MCF 10A (cell line): ENCODE measurements around the gene TTC34. TPM values are rescaled to one million over a fixed set of nuclear protein-coding genes. Genes with fewer than 3 reads are reported as not detected.

Experiments
- BruUV-seq: library from RNA; stranded (reverse); fragments of 400-500 nt; replicated peaks from 2 replicates; lab custom pipeline; 2021; lab: Mats Ljungman, UMichigan
- CTCF ChIA-PET: fragments of 300-600 bp; sonication (Branson Sonifier 250); formaldehyde crosslinking; extraction: SDS; loops from one replicate; lab custom pipeline; 2021; ENCODE audit warnings: antibody characterized with exemption, inconsistent platforms; lab: Yijun Ruan, JAX
- POLR2A ChIA-PET: fragments of 300-600, 350-650 bp; sonication (Branson Sonifier 250); formaldehyde crosslinking; extraction: SDS; loops from one replicate; lab custom pipeline; 2020; ENCODE audit warnings: antibody characterized with exemption, inconsistent platforms; lab: Yijun Ruan, JAX
- DNase-seq: peaks from one replicate; pipeline ENCODE4 v3.0.0-alpha.2; 2018; ENCODE audit not compliant: unreplicated experiment
- H3K27ac Mint-ChIP-seq: one replicate; pipeline ENCODE4 v1.8.0; 2022; ENCODE audit warnings: mild to moderate bottlenecking, low read depth, mixed read lengths; ENCODE audit not compliant: unreplicated experiment
- H3K27me3 Mint-ChIP-seq: one replicate; pipeline ENCODE4 v1.8.0; 2022; ENCODE audit warnings: mixed read lengths; ENCODE audit not compliant: insufficient read depth, unreplicated experiment
- H3K36me3 Mint-ChIP-seq: one replicate; pipeline ENCODE4 v1.8.0; 2022; ENCODE audit warnings: mild to moderate bottlenecking, moderate library complexity, mixed read lengths; ENCODE audit not compliant: insufficient read depth, unreplicated experiment
- H3K4me1 Mint-ChIP-seq: one replicate; pipeline ENCODE4 v1.8.0; 2022; ENCODE audit warnings: mixed read lengths; ENCODE audit not compliant: insufficient read depth, unreplicated experiment
- H3K4me3 Mint-ChIP-seq: one replicate; pipeline ENCODE4 v1.8.0; 2022; ENCODE audit warnings: mild to moderate bottlenecking, moderate library complexity, mixed read lengths; ENCODE audit not compliant: unreplicated experiment
- H3K9me3 Mint-ChIP-seq: one replicate; pipeline ENCODE4 v1.8.0; 2022; ENCODE audit warnings: mixed read lengths; ENCODE audit not compliant: unreplicated experiment
- intact Hi-C: fragments of 100-400 bp; cut with micrococcal nuclease; formaldehyde crosslinking; loops from 2 replicates; pipeline ENCODE4 v1.14.1; 2022
- total RNA-seq: library from RNA; stranded (reverse); gene quantifications from 2 replicates; pipeline ENCODE4 v1.2.3, GENCODE V29; 2022
- TF ChIP-seq, protein P1 (sequence below): fragments of 200-600 bp; IDR thresholded peaks from one replicate; pipeline ENCODE4 v1.8.0; 2022; ENCODE audit warnings: antibody characterized with exemption, mild to moderate bottlenecking; ENCODE audit not compliant: unreplicated experiment

Gene TTC34
- total RNA-seq, 1 experiment from 2014 or later = 0.47 TPM

DNA sequence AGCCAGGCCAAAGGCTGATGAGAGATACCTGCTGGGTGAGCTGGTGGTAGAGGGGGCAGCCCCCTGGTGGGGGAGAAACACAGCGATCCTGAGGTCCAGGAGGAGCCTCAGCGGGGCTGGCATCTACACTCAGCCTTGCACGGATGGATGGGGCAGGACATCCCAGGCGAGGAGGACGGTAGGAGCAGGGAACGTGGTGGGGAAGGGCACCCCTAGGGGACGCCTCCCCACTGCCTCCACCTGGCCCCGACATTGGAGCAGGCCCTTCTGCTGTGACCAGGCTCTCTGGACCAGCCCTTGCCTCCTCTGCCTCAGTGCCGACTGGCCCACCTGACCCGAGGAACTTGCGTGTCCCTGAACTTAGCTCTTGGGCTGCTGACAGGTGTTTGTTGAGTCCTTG is 162.3 kb downstream of the TTC34 start:
- ChIA-PET POLR2A (no interaction called here), CTCF (interaction anchor here (0.6 to 1.2 kb wide), 2 partner anchors 17 to 92 kb away, joined by 3 read pairs; no protein-coding TSS in a partner anchor)
- no peaks in the 10 kb centered on the region for H3K27me3 Mint-ChIP-seq
- H3K9me3 Mint-ChIP-seq = no peaks in the 10 kb centered on the region
- H3K27ac Mint-ChIP-seq = no peak overlapping the region
- BruUV-seq = TSS peak; percentile 13
- intact Hi-C loops = no loop called here
- H3K4me1 Mint-ChIP-seq = peaks cover 11% of the 10 kb centered on the region
- no peak overlapping the region for H3K4me3 Mint-ChIP-seq
- TF ChIP-seq, protein P1, sequence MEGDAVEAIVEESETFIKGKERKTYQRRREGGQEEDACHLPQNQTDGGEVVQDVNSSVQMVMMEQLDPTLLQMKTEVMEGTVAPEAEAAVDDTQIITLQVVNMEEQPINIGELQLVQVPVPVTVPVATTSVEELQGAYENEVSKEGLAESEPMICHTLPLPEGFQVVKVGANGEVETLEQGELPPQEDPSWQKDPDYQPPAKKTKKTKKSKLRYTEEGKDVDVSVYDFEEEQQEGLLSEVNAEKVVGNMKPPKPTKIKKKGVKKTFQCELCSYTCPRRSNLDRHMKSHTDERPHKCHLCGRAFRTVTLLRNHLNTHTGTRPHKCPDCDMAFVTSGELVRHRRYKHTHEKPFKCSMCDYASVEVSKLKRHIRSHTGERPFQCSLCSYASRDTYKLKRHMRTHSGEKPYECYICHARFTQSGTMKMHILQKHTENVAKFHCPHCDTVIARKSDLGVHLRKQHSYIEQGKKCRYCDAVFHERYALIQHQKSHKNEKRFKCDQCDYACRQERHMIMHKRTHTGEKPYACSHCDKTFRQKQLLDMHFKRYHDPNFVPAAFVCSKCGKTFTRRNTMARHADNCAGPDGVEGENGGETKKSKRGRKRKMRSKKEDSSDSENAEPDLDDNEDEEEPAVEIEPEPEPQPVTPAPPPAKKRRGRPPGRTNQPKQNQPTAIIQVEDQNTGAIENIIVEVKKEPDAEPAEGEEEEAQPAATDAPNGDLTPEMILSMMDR = no peak
- peaks cover 5% of the 10 kb centered on the region for H3K36me3 Mint-ChIP-seq
- no peak for DNase-seq

DNA sequence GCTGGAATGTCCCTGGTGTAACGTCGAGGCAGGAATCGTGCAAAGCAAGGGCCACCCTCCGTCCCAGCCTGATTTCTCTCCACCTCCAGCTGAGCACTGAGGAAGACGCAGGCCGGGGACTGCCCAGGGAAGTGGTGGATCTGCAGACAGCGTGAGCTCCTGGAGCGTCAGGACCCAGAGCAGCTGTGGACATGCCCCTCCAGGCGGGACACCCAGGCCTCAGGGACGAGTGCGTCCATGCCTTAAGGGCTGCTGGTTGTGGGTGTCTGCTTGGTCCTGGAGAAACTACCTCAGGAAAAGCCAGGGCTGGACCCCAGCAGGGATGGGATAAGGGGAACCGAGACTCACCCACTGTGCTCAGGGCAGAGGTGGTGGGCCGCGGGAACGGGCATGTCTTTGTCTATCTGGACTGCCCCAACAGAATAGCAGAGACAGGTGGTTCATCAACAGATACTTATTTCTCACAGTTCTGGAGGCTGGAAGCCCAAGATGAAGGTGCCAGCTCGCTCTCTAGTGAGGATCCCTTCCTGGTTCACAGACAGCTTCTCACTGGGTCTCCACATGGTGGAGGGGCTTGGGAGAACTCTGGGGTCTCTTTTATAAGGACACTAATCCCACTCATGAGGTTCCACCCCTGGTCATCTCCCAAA is 162.9 kb downstream of the TTC34 start:
- no peak for DNase-seq
- intact Hi-C loops = no loop called here
- CTCF ChIA-PET = interaction anchor here (0.6 to 1.5 kb wide), 3 partner anchors 16 to 91 kb away, joined by 3 to 4 read pairs (median 3); no protein-coding TSS in a partner anchor
- TF ChIP-seq, protein P1 = no peak
- no peak overlapping the region for H3K4me3 Mint-ChIP-seq
- H3K36me3 Mint-ChIP-seq = peaks cover 5% of the 10 kb centered on the region
- no peak overlapping the region for H3K27ac Mint-ChIP-seq
- no peaks in the 10 kb centered on the region for H3K9me3 Mint-ChIP-seq
- H3K27me3 Mint-ChIP-seq = no peaks in the 10 kb centered on the region
- peaks cover 11% of the 10 kb centered on the region for H3K4me1 Mint-ChIP-seq
- POLR2A ChIA-PET = no interaction called here
- no TSS peak for BruUV-seq

DNA sequence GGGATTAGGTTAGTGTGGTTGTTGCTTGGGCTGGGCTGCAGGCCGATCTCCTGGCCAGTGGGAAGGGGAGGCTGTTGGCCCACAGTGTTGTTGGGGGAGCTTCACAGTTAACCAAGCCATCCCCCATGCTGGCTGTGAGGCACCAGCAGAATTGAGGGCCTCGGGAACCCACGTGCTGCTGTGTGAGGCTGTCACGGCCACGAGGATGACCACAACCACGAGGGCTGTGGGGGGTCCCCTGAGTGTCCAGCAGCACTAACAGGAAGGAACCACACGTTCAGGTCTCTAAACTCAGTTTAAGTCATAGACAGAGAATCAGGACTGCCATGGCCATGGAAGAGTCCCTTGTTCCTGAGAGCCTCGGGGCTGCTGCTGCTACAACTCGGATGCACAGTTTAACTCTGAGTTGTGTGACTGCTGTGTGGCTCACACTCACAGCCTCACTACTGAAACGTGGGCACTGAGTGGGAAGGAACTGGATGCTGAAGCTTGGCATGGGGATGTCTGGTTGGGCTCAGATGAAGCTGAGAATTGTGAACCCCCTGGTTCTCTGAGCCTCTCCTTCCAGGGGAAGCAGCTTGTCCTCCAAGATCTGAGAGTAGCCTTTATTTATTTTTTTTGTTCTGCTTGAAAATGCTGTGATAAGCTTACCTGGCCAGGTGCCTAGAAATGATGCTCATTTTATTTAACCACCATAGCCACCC is 163.9 kb downstream of the TTC34 start:
- H3K27me3 Mint-ChIP-seq = no peaks in the 10 kb centered on the region
- no peak for DNase-seq
- H3K9me3 Mint-ChIP-seq = no peaks in the 10 kb centered on the region
- CTCF ChIA-PET = interaction anchor here (1.5 kb wide), 1 partner anchor 89 kb away, joined by 4 read pairs; no protein-coding TSS in a partner anchor
- POLR2A ChIA-PET = no interaction called here
- intact Hi-C loops = no loop called here
- BruUV-seq = no TSS peak
- H3K4me3 Mint-ChIP-seq = no peak overlapping the region
- peaks cover 5% of the 10 kb centered on the region for H3K36me3 Mint-ChIP-seq
- H3K4me1 Mint-ChIP-seq = peaks cover 10% of the 10 kb centered on the region
- H3K27ac Mint-ChIP-seq = peak overlapping the region; percentile 18
- TF ChIP-seq, protein P1 = no peak

DNA sequence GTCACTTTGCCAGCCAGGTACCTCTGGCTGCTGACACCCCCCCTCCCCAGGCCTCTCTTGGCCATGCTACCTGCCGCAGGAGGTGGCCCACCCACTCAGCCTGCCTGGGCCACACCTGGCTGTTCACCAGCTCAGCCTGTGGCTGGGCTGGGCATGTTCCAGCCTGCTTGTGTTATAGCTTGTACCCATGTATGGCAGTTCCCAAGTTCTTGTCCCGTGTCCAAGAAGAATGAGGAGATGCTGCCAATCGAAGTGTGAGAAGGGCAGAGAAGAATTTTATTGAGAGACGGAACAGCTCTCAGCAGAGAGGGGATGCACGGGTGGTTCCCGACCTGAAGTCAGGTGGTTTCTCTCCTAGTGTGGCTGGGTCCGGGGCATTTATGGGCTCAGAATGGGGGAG is 164.8 kb downstream of the TTC34 start:
- POLR2A ChIA-PET = no interaction called here
- intact Hi-C loops = no loop called here
- BruUV-seq = no TSS peak
- CTCF ChIA-PET = no interaction called here
- TF ChIP-seq, protein P1 = no peak
- H3K27ac Mint-ChIP-seq = peak overlapping the region; percentile 18
- peaks cover 5% of the 10 kb centered on the region for H3K4me1 Mint-ChIP-seq
- peaks cover 5% of the 10 kb centered on the region for H3K36me3 Mint-ChIP-seq
- H3K9me3 Mint-ChIP-seq = no peaks in the 10 kb centered on the region
- no peaks in the 10 kb centered on the region for H3K27me3 Mint-ChIP-seq
- peak; percentile 44 for DNase-seq
- H3K4me3 Mint-ChIP-seq = no peak overlapping the region
